GM12878 (cell line): ENCODE data around the gene ZC3H11A. TPM values are rescaled to one million over a fixed set of nuclear protein-coding genes. Genes with fewer than 3 reads are reported as not detected.

Source experiments
- ATAC-seq: fragments of 200-7000 bp; cut with Tn5 transposase; 3 replicates; pipeline ENCODE4 v1.9.1; 2020; ENCODE audit warnings: mild to moderate bottlenecking, moderate library complexity
- BruUV-seq: library from RNA; stranded (reverse); fragments of 400-500 nt; replicated peaks from 2 replicates; lab custom pipeline; 2021; lab: Mats Ljungman, UMichigan
- CTCF ChIA-PET: fragments of 300-600 bp; sonication (Branson Sonifier 250); formaldehyde crosslinking; extraction: SDS; loops from one replicate; lab custom pipeline; 2021; ENCODE audit warnings: inconsistent platforms; lab: Yijun Ruan, JAX
- POLR2A ChIA-PET: fragments of 350-600 bp; formaldehyde crosslinking; extraction: SDS; loops from one replicate; lab custom pipeline; 2021; ENCODE audit warnings: inconsistent platforms; lab: Charles Lee
- RAD21 ChIA-PET: fragments of 300-600 bp; sonication (Branson Sonifier 250); formaldehyde crosslinking; loops from one replicate; lab custom pipeline; 2023; ENCODE audit warnings: antibody characterized with exemption; ENCODE audit not compliant: unreplicated experiment; lab: Charles Lee
- SMC1A ChIA-PET: fragments of 300-600 bp; sonication (Branson Sonifier 250); formaldehyde crosslinking; loops from one replicate; lab custom pipeline; 2023; ENCODE audit not compliant: unreplicated experiment, uncharacterized antibody; lab: Charles Lee
- DNase-seq: peaks from one replicate; pipeline ENCODE4 v3.0.0-alpha.2; 2011; ENCODE audit warnings: low read depth, low spot score
- FAIRE-seq: peaks from 3 replicates; lab custom pipeline; 2011; peaks lifted over from hg19 to GRCh38; lab: Jason Lieb, UNC
- H2AFZ ChIP-seq: 2 replicates; pipeline ENCODE4 v1.6.0; 2011; ENCODE audit warnings: low read depth, low read length, control low read depth; ENCODE audit not compliant: control insufficient read depth
- H3K27ac ChIP-seq: 2 replicates; pipeline ENCODE4 v1.5.1; 2011; ENCODE audit warnings: control low read depth; ENCODE audit not compliant: control insufficient read depth, insufficient read depth
- H3K27me3 ChIP-seq, 2 experiments: replicated peaks in 1 of 2; 2 replicates each; pipeline versions ENCODE4 v1.6.0 to v1.6.1; 2011; ENCODE audit warnings: low read length in 1 of 2; ENCODE audit not compliant: control insufficient read depth in 2 of 2, insufficient read depth in 2 of 2
- H3K36me3 ChIP-seq, 2 experiments: 2 replicates each; pipeline ENCODE4 v1.5.1; 2011; ENCODE audit warnings: low read length in 1 of 2; ENCODE audit not compliant: control insufficient read depth in 2 of 2, insufficient read depth in 2 of 2
- H3K4me1 ChIP-seq: 2 replicates; pipeline ENCODE4 v1.6.1; 2011; ENCODE audit warnings: mild to moderate bottlenecking, low read length, moderate library complexity, mixed read lengths; ENCODE audit not compliant: control insufficient read depth, insufficient read depth
- H3K4me2 ChIP-seq: 2 replicates; pipeline ENCODE4 v1.6.0; 2011; ENCODE audit warnings: control low read depth; ENCODE audit not compliant: control insufficient read depth, insufficient read depth
- H3K4me3 ChIP-seq: fragments of 200-600 bp; sonication (generic); 2 replicates; pipeline ENCODE4 v1.5.1; 2016
- H3K79me2 ChIP-seq: 2 replicates; pipeline ENCODE4 v1.6.0; 2011; ENCODE audit warnings: low read length; ENCODE audit not compliant: control insufficient read depth, insufficient read depth
- H3K9ac ChIP-seq: 2 replicates; pipeline ENCODE4 v1.8.0; 2011; ENCODE audit warnings: low read length, control low read depth, mixed read lengths; ENCODE audit not compliant: control insufficient read depth, insufficient read depth
- H3K9me3 ChIP-seq: replicated peaks from 3 replicates; pipeline ENCODE4 v1.5.1; 2011; ENCODE audit warnings: mild to moderate bottlenecking, low read length; ENCODE audit not compliant: control insufficient read depth, insufficient read depth
- H4K20me1 ChIP-seq: 2 replicates; pipeline ENCODE4 v1.6.0; 2011; ENCODE audit not compliant: control insufficient read depth, insufficient read depth
- PML ChIP-seq: IDR thresholded peaks from 2 replicates; pipeline ENCODE4 v1.6.1; 2012; ENCODE audit warnings: low read length, inconsistent platforms
- ZZZ3 ChIP-seq: IDR thresholded peaks from 2 replicates; pipeline ENCODE4 v1.6.1; 2011; ENCODE audit warnings: low read depth; ENCODE audit not compliant: control insufficient read depth, insufficient read length
- WGBS: methylation state at CpG from one replicate; pipeline ENCODE4 v1.1.6; 2016; ENCODE audit warnings: low lambda C conversion rate; ENCODE audit not compliant: insufficient replicate concordance, insufficient coverage; ENCODE audit errors: missing lambda C conversion rate; 5-methylcytosine and 5-hydroxymethylcytosine counted together
- in situ Hi-C: fragments of 300-500 bp; cut with MboI; formaldehyde crosslinking; loops from 9 replicates; pipeline ENCODE4 v1.14.3; 2018; ENCODE audit warnings: mixed read lengths
- intact Hi-C: fragments of 100-400 bp; cut with micrococcal nuclease; formaldehyde crosslinking; loops from one replicate; pipeline ENCODE4 v1.14.2; 2022; ENCODE audit not compliant: unreplicated experiment
- polyA plus RNA-seq, 11 experiments: library from polyadenylated mRNA; depleted of rRNA in 4 of 11; unstranded in 6 of 11; stranded (reverse) in 5 of 11; fragments of >200 nt; fragmentation: Nextera tagmentation in 4 of 11; fragmentation: Illumina TruSeq in 1 of 11; extraction: Ambion mirVana in 4 of 11; extraction: Trizol in 1 of 11; gene quantifications; 1 replicate in 1 of 11; 2 replicates in 10 of 11; pipeline versions ENCODE4 v1.2.1 to v1.2.3, GENCODE V29; 2011 to 2016; ENCODE audit warnings: inconsistent platforms in 2 of 11, missing spikeins in 2 of 11, low read depth in 1 of 11
- total RNA-seq, 4 experiments: library from RNA; depleted of rRNA in 3 of 4; stranded (reverse); fragments of >200 nt in 3 of 4; fragmentation: Illumina TruSeq in 1 of 4; extraction: Trizol in 1 of 4; gene quantifications; 2 replicates each; pipeline versions ENCODE4 v1.2.1 to v1.2.3, GENCODE V29; 2013 to 2021

Gene ZC3H11A
- total and polyA plus RNA-seq, 10 of the 15 experiments (the other 5 are each of a cell fraction or from before 2014, with no cell fraction given): 21.1 to 123 (median 60.8) TPM

GRCh38 chr1:203764105-203765028, 31.1 kb upstream of the ZC3H11A start:
- no TSS peak for BruUV-seq
- SMC1A ChIA-PET: interaction anchor here (1.0 to 1.9 kb wide), 11 partner anchors 10 to 138 kb away, joined by 3 to 7 read pairs (median 4); partner anchors contain the start of gene ATP2B4
- Histone ChIP-seq H3K4me3 (peak overlapping the region; percentile 57; the same call in 1 of the 2 replicates), H3K4me1 (peaks cover 14% of the 10 kb centered on the region), H3K4me2 (peak overlapping the region; percentile 93)
- in situ Hi-C loops: no loop called here
- 33% methylated on average over 3 of the region's 3 CpGs for WGBS
- TF ChIP-seq PML (0 out of 2 replicates have a peak, but pooled peaks have one; percentile 24), ZZZ3 (no peak)
- TF ChIP-seq, all 136 proteins: peak for 1
- Histone ChIP-seq H4K20me1 (no peaks in the 10 kb centered on the region), H3K27me3 (no peaks in the 10 kb centered on the region), H3K9me3 (no peaks in the 10 kb centered on the region), H3K36me3 (0 out of 4 replicates have a peak, but pooled peaks cover 0 to 2% of the 10 kb centered on the region in 2 experiments), H3K27ac (peak overlapping the region; percentile 96), H2AFZ (peak overlapping the region; percentile 76), H3K79me2 (peaks cover 15% of the 10 kb centered on the region), H3K9ac (peak overlapping the region; percentile 87; the same call in 1 of the 2 replicates)
- no peak for FAIRE-seq
- peak; percentile 13; the same call in 2 of the 3 replicates for ATAC-seq
- ChIA-PET CTCF (interaction anchor here (1.0 to 1.7 kb wide), 3 partner anchors 11 to 82 kb away, joined by 3 to 5 read pairs (median 3); no protein-coding TSS in a partner anchor), POLR2A (interaction anchor here (1.1 to 1.7 kb wide), 3 partner anchors 9 to 22 kb away, joined by 3 to 5 read pairs (median 4); no protein-coding TSS in a partner anchor), RAD21 (interaction anchor here (1.2 to 1.8 kb wide), 2 partner anchors 30 to 138 kb away, joined by 3 to 4 read pairs; partner anchors contain the start of gene ATP2B4)
- intact Hi-C loops: no loop called here
- no peak for DNase-seq
